ENCODE measurements around the gene PTPRN2. TPM values are rescaled to one million over a fixed set of nuclear protein-coding genes. Genes with fewer than 3 reads are reported as not detected.

PTPRN2 gene
- total RNA-seq, 2 experiments from 2014 or later = 0.70 TPM; not detected in 1

DNA sequence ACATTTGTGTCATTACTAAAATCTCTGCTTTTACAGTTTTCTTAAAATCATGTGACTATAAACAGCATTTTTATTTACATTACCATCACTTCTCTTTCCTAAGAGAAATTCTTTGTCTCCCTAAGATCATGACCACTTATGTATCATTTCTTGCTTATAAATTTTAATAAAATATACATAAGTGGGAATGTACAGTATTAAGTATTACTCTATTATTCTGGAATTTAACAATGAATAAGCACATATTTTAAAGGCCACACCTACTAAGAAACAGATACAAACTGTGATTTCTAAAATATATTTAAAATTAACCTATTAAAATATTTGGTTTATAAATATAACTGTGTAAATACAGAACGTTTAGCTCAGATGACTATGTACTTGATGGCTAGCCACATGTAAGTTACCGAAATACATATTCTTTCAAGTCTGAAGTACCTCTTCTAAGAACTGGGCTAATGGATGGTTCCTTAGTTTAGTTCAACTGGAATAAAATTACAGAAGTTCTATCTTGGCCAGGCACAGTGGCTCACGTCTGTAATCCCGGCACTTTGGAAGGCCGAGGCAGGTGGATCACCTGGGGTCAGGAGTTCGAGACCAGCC is 33.3 kb upstream of the PTPRN2 start:
- CTCF ChIA-PET (ENCODE audit: unreplicated experiment) = no interaction called here
- Histone ChIP-seq H3K4me1 (ENCODE audit: insufficient read depth, low read length, poor library complexity, severe bottlenecking) (no peaks in the 10 kb centered on the region), H3K9me3 (ENCODE audit: low read length) (no peaks in the 10 kb centered on the region), H3K36me3 (ENCODE audit: insufficient read depth, low read length) (peaks cover 4% of the 10 kb centered on the region; the same call in 1 of the 2 replicates), H2AFZ (ENCODE audit: low read length) (no peak overlapping the region), H3K4me3 (ENCODE audit: low read depth, low read length, poor library complexity, severe bottlenecking) (no peak overlapping the region), H3K4me2 (ENCODE audit: low read length) (no peak overlapping the region), H3K9me2 (ENCODE audit: insufficient read depth, low read length) (no peaks in the 10 kb centered on the region), H3K27ac (ENCODE audit: low read depth, low read length, poor library complexity, severe bottlenecking) (no peak overlapping the region), H4K20me1 (ENCODE audit: insufficient read depth, low read length) (no peaks in the 10 kb centered on the region), H3K79me2 (ENCODE audit: insufficient read depth, low read depth, low read length) (no peaks in the 10 kb centered on the region)
- POLR2A ChIA-PET = interaction anchor here (0.8 to 2.0 kb wide), 3 partner anchors 8 to 84 kb away, joined by 3 to 14 read pairs (median 4); partner anchors contain the start of gene NCAPG2
- intact Hi-C loops (cut with micrococcal nuclease; ENCODE audit: unreplicated experiment) = no loop called here
- TF ChIP-seq, protein P1, sequence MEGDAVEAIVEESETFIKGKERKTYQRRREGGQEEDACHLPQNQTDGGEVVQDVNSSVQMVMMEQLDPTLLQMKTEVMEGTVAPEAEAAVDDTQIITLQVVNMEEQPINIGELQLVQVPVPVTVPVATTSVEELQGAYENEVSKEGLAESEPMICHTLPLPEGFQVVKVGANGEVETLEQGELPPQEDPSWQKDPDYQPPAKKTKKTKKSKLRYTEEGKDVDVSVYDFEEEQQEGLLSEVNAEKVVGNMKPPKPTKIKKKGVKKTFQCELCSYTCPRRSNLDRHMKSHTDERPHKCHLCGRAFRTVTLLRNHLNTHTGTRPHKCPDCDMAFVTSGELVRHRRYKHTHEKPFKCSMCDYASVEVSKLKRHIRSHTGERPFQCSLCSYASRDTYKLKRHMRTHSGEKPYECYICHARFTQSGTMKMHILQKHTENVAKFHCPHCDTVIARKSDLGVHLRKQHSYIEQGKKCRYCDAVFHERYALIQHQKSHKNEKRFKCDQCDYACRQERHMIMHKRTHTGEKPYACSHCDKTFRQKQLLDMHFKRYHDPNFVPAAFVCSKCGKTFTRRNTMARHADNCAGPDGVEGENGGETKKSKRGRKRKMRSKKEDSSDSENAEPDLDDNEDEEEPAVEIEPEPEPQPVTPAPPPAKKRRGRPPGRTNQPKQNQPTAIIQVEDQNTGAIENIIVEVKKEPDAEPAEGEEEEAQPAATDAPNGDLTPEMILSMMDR (conservative IDR thresholded peaks at IDR 0.05; ENCODE audit: low read length) = no peak
- no peak for TF ChIP-seq EZH2phosphoT487 (IDR thresholded peaks at IDR 0.05; ENCODE audit: borderline replicate concordance, low read depth, low read length)
- DNase-seq (ENCODE audit: low spot score) = no peak
- no TSS peak for BruUV-seq (replicated peaks)

DNA sequence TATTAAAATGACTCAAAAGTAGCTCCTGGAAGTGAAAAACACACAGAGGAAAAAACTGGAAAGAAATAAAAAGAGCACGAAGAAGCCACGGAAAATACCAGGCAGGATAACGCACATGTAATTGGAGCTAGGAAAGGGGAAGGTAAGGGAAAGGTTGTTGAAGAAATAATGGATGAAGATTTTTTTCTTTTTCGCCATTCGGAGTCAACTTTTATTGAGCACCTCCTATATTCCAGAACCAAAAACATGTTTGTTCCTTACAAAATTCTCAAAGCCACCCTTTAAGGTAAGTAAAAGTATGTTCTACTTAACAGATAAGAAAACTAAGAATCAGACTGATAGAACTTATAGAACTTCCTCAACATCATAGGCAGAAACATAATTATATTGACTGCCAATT is 32.8 kb upstream of the PTPRN2 start:
- H3K4me3 ChIP-seq (ENCODE audit: low read depth, low read length, poor library complexity, severe bottlenecking) = no peak overlapping the region
- H4K20me1 ChIP-seq (ENCODE audit: insufficient read depth, low read length) = no peaks in the 10 kb centered on the region
- H3K36me3 ChIP-seq (ENCODE audit: insufficient read depth, low read length) = peaks cover 4% of the 10 kb centered on the region; the same call in 1 of the 2 replicates
- H3K79me2 ChIP-seq (ENCODE audit: insufficient read depth, low read depth, low read length) = no peaks in the 10 kb centered on the region
- no peak overlapping the region for H3K4me2 ChIP-seq (ENCODE audit: low read length)
- intact Hi-C loops (cut with micrococcal nuclease; ENCODE audit: unreplicated experiment) = no loop called here
- TF ChIP-seq EZH2phosphoT487 (IDR thresholded peaks at IDR 0.05; ENCODE audit: borderline replicate concordance, low read depth, low read length) = no peak
- TF ChIP-seq, protein P1 (conservative IDR thresholded peaks at IDR 0.05; ENCODE audit: low read length) = no peak
- no TSS peak for BruUV-seq (replicated peaks)
- H3K4me1 ChIP-seq (ENCODE audit: insufficient read depth, low read length, poor library complexity, severe bottlenecking) = no peaks in the 10 kb centered on the region
- ChIA-PET POLR2A (interaction anchor here (0.8 to 2.0 kb wide), 3 partner anchors 9 to 85 kb away, joined by 3 to 14 read pairs (median 4); partner anchors contain the start of gene NCAPG2), CTCF (ENCODE audit: unreplicated experiment) (no interaction called here)
- H3K9me2 ChIP-seq (ENCODE audit: insufficient read depth, low read length) = no peaks in the 10 kb centered on the region
- H3K9me3 ChIP-seq (ENCODE audit: low read length) = no peaks in the 10 kb centered on the region
- no peak overlapping the region for H3K27ac ChIP-seq (ENCODE audit: low read depth, low read length, poor library complexity, severe bottlenecking)
- DNase-seq (ENCODE audit: low spot score) = no peak
- no peak overlapping the region for H2AFZ ChIP-seq (ENCODE audit: low read length)

DNA sequence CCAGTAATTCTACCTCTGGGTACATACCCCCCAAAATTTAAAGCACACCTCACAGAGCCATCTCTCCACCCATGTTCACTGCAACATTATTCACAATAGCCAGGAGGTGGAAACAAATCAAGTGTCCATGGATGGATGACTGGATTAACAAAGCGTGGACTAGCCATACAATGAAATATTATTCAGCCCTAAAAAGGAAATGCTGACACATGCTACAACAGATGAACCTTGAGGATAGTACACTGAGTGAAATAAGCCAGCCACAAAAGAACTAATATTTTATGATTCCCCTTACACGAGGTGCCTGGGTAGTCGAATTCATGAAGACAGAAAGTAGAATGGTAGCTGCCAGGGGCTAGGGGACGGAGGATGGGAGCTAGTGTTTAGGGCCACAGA is 31.1 kb upstream of the PTPRN2 start:
- no TSS peak for BruUV-seq (replicated peaks)
- peaks cover 4% of the 10 kb centered on the region for H3K4me1 ChIP-seq (ENCODE audit: insufficient read depth, low read length, poor library complexity, severe bottlenecking)
- no peak overlapping the region for H2AFZ ChIP-seq (ENCODE audit: low read length)
- no peak overlapping the region for H3K4me2 ChIP-seq (ENCODE audit: low read length)
- TF ChIP-seq, protein P1 (conservative IDR thresholded peaks at IDR 0.05; ENCODE audit: low read length) = no peak
- no peak for TF ChIP-seq EZH2phosphoT487 (IDR thresholded peaks at IDR 0.05; ENCODE audit: borderline replicate concordance, low read depth, low read length)
- peaks cover 10% of the 10 kb centered on the region for H3K36me3 ChIP-seq (ENCODE audit: insufficient read depth, low read length)
- H3K27ac ChIP-seq (ENCODE audit: low read depth, low read length, poor library complexity, severe bottlenecking) = no peak overlapping the region
- no peaks in the 10 kb centered on the region for H3K79me2 ChIP-seq (ENCODE audit: insufficient read depth, low read depth, low read length)
- H4K20me1 ChIP-seq (ENCODE audit: insufficient read depth, low read length) = no peaks in the 10 kb centered on the region
- H3K9me3 ChIP-seq (ENCODE audit: low read length) = no peaks in the 10 kb centered on the region
- DNase-seq (ENCODE audit: low spot score) = no peak
- intact Hi-C loops (cut with micrococcal nuclease; ENCODE audit: unreplicated experiment) = no loop called here
- H3K4me3 ChIP-seq (ENCODE audit: low read depth, low read length, poor library complexity, severe bottlenecking) = no peak overlapping the region
- POLR2A ChIA-PET = interaction anchor here (2.0 kb wide), 1 partner anchor 14 kb away, joined by 14 read pairs; no protein-coding TSS in a partner anchor
- H3K9me2 ChIP-seq (ENCODE audit: insufficient read depth, low read length) = no peaks in the 10 kb centered on the region
- CTCF ChIA-PET (ENCODE audit: unreplicated experiment) = no interaction called here

All from OCI-LY7 (cell line).